HepG2 (cell line): ENCODE results near the gene FIGLA. TPM values are rescaled to one million over a fixed set of nuclear protein-coding genes. Genes with fewer than 3 reads are reported as not detected.
A peak's percentile ranks its signal among the peaks of the same experiment; 100 is the strongest.

Experiments
- ATAC-seq: fragments of 200-7000 bp; cut with Tn5 transposase; 3 replicates; pipeline ENCODE4 v1.9.1; 2020; ENCODE audit warnings: mild to moderate bottlenecking, moderate library complexity
- BruUV-seq: library from RNA; stranded (reverse); fragments of 400-500 nt; replicated peaks from 2 replicates; lab custom pipeline; 2021; lab: Mats Ljungman, UMichigan
- CTCF ChIA-PET: fragments of 300-600 bp; formaldehyde crosslinking; extraction: SDS; loops from one replicate; lab custom pipeline; 2021; ENCODE audit warnings: low total read pairs, inconsistent platforms, low intra/inter-chr PET ratio; lab: Yijun Ruan, JAX
- POLR2A ChIA-PET: fragments of 350-600 bp; sonication (Branson Sonifier 250); formaldehyde crosslinking; loops from one replicate; lab custom pipeline; 2020; ENCODE audit warnings: antibody characterized with exemption, inconsistent platforms; lab: Yijun Ruan, JAX
- DNase-seq: peaks from one replicate; pipeline ENCODE4 v3.0.0-alpha.2; 2015; ENCODE audit warnings: low spot score
- FAIRE-seq: peaks from 3 replicates; lab custom pipeline; 2011; peaks lifted over from hg19 to GRCh38; lab: Jason Lieb, UNC
- H2AFZ ChIP-seq: one replicate; pipeline ENCODE4 v1.6.1; 2011; ENCODE audit warnings: low read length, inconsistent platforms
- H3K27ac ChIP-seq: fragments of 300-600 bp; 3 replicates; pipeline ENCODE4 v1.8.0; 2011; ENCODE audit warnings: mixed run types, mild to moderate bottlenecking, mixed read lengths, low read length, inconsistent platforms; ENCODE audit not compliant: insufficient read depth; ENCODE audit errors: extremely low read length
- H3K27me3 ChIP-seq, 2 experiments: fragments of 200-600 bp in 1 of 2; 2 replicates in 1 of 2; 3 replicates in 1 of 2; pipeline versions ENCODE4 v1.6.0 to v1.8.0; 2011; ENCODE audit warnings: low read length in 2 of 2, mild to moderate bottlenecking in 2 of 2, moderate library complexity in 2 of 2, inconsistent platforms in 1 of 2; ENCODE audit not compliant: insufficient read depth in 2 of 2, control insufficient read depth in 1 of 2
- H3K36me3 ChIP-seq, 2 experiments: fragments of 200-600 bp in 1 of 2; replicated peaks in 1 of 2; 2 replicates in 1 of 2; 3 replicates in 1 of 2; pipeline versions ENCODE4 v1.5.1 to v1.8.0; 2011; ENCODE audit warnings: low read length in 2 of 2, inconsistent platforms in 1 of 2; ENCODE audit not compliant: insufficient read depth in 2 of 2, control insufficient read depth in 1 of 2
- H3K4me1 ChIP-seq: 2 replicates; pipeline ENCODE4 v1.5.1; 2012; ENCODE audit warnings: low read length, inconsistent platforms; ENCODE audit not compliant: insufficient read depth
- H3K4me2 ChIP-seq: 2 replicates; pipeline ENCODE4 v1.6.0; 2011; ENCODE audit warnings: low read depth, low read length, inconsistent platforms
- H3K4me3 ChIP-seq, 3 experiments: fragments of 200-600 bp in 1 of 3; sonication (generic), shearing (Covaris generic) in 1 of 3; replicated peaks in 1 of 3; 2 replicates each; pipeline ENCODE4 v1.5.1; 2011 to 2016; ENCODE audit warnings: low read length in 3 of 3, inconsistent platforms in 2 of 3, low read depth in 2 of 3, mild to moderate bottlenecking in 2 of 3, control low read depth in 1 of 3, mixed read lengths in 1 of 3; ENCODE audit not compliant: insufficient read depth in 1 of 3
- H3K79me2 ChIP-seq: one replicate; pipeline ENCODE4 v1.6.1; 2011; ENCODE audit warnings: low read length, inconsistent platforms; ENCODE audit not compliant: insufficient read depth
- H3K9ac ChIP-seq: 2 replicates; pipeline ENCODE4 v1.6.0; 2011; ENCODE audit warnings: mild to moderate bottlenecking, low read depth, low read length, inconsistent platforms; ENCODE audit not compliant: insufficient read depth
- H3K9me3 ChIP-seq: 2 replicates; pipeline ENCODE4 v1.5.1; 2012; ENCODE audit warnings: mild to moderate bottlenecking, low read length
- H4K20me1 ChIP-seq: 2 replicates; pipeline ENCODE4 v1.6.0; 2011; ENCODE audit warnings: inconsistent platforms, mild to moderate bottlenecking, low read length, moderate library complexity; ENCODE audit not compliant: insufficient read depth
- EHMT2 ChIP-seq: fragments of 200-600 bp; sonication (generic); IDR thresholded peaks from 2 replicates; pipeline ENCODE4 v1.7.0; 2017; ENCODE audit warnings: antibody characterized with exemption, low read depth, low read length, borderline replicate concordance
- GTF3A ChIP-seq: sonication (generic); formaldehyde crosslinking; conservative IDR thresholded peaks from 2 replicates; pipeline ENCODE4 v1.4.0; 2020; ENCODE audit warnings: mild to moderate bottlenecking, missing genetic modification reagents
- TSC22D2 ChIP-seq: sonication (generic); formaldehyde crosslinking; IDR thresholded peaks from 2 replicates; pipeline ENCODE4 v1.5.1; 2020; ENCODE audit warnings: missing genetic modification reagents, mild to moderate bottlenecking, borderline replicate concordance
- ZMYM3 ChIP-seq: sonication (generic); formaldehyde crosslinking; IDR thresholded peaks from 2 replicates; pipeline ENCODE4 v1.5.1; 2020; ENCODE audit warnings: mild to moderate bottlenecking, missing genetic modification reagents
- ZNF629 ChIP-seq: sonication (generic); formaldehyde crosslinking; conservative IDR thresholded peaks from 2 replicates; pipeline ENCODE4 v1.5.0; 2020; ENCODE audit warnings: missing genetic modification reagents
- ZNF687 ChIP-seq: sonication (generic); formaldehyde crosslinking; IDR thresholded peaks from 2 replicates; pipeline ENCODE4 v1.5.1; 2020; ENCODE audit warnings: mild to moderate bottlenecking, missing genetic modification reagents, moderate library complexity
- WGBS: methylation state at CpG from one replicate; pipeline ENCODE4 v1.1.6; 2017; ENCODE audit warnings: low lambda C conversion rate; 5-methylcytosine and 5-hydroxymethylcytosine counted together
- in situ Hi-C: cut with HindIII; loops from 2 replicates; pipeline ENCODE4 v1.10.0; 2017; ENCODE audit warnings: low pct_unique_long_range_greater_than_20kb; ENCODE audit not compliant: extremely low pct_ligation_motif_present
- intact Hi-C: fragments of 100-400 bp; cut with micrococcal nuclease; formaldehyde crosslinking; loops from one replicate; pipeline ENCODE4 v1.10.0; 2022; ENCODE audit not compliant: unreplicated experiment
- polyA plus RNA-seq, 8 experiments: library from polyadenylated mRNA; depleted of rRNA in 3 of 8; stranded (reverse) in 7 of 8; unstranded in 1 of 8; fragments of >200 nt; fragmentation: Illumina TruSeq in 4 of 8; extraction: Trizol in 4 of 8; gene quantifications; 2 replicates each; pipeline versions ENCODE4 v1.2.1 to v1.2.3, GENCODE V29; 2011 to 2016; ENCODE audit warnings: low read depth in 4 of 8, missing spikeins in 1 of 8, mixed read lengths in 1 of 8; ENCODE audit not compliant: insufficient read depth in 1 of 8
- total RNA-seq, 5 experiments: library from RNA; depleted of rRNA; stranded (reverse); fragments of >200 nt; fragmentation: Illumina TruSeq; extraction: Trizol; gene quantifications; 2 replicates each; pipeline ENCODE4 v1.2.3, GENCODE V29; 2016; ENCODE audit warnings: low read depth in 1 of 5

FIGLA gene
- total and polyA plus RNA-seq, 2 of the 13 experiments (the other 11 are each of a cell fraction or from before 2014, with no cell fraction given), result not detected

DNA sequence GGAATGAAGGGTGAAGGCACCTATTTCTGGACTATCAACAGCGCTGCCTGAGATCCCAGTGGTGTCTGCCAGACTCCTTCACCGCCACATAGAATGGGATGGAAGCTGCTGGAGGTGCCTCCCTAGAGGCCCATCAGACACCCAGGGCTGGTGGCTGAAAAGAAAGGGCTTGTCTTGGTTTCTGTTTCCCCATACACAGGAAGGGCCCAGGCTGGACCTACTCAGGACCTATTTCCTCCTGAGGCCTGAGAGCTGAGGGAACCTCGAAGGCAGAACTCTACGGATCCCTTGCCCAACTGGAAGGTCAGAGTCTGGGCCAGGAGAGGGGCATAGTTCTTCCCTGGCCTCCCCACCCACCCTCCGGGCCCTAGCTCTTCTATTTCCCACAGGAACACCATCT is 32.8 kb upstream of the FIGLA start:
- Histone ChIP-seq H4K20me1 (no peaks in the 10 kb centered on the region), H2AFZ (no peak overlapping the region), H3K9me3 (no peaks in the 10 kb centered on the region), H3K79me2 (no peaks in the 10 kb centered on the region), H3K9ac (no peak overlapping the region)
- CTCF ChIA-PET, result no interaction called here
- ATAC-seq, result no peak
- BruUV-seq, result no TSS peak
- in situ Hi-C loops, result no loop called here
- TF ChIP-seq EHMT2 (no peak), GTF3A (0 out of 2 replicates have a peak, but pooled peaks have one; percentile 40)
- TF ChIP-seq, all 625 proteins: peak for 1
- H3K4me3 ChIP-seq, result no peak overlapping the region
- no peaks in the 10 kb centered on the region for H3K36me3 ChIP-seq
- DNase-seq (no peak), FAIRE-seq (no peak)
- H3K4me1 ChIP-seq, result peaks cover 60% of the 10 kb centered on the region
- POLR2A ChIA-PET, result no interaction called here
- 53% methylated on average over 4 of the region's 5 CpGs for WGBS
- H3K27ac ChIP-seq, result no peak overlapping the region
- no peak overlapping the region for H3K4me2 ChIP-seq
- intact Hi-C loops, result no loop called here
- H3K27me3 ChIP-seq, result peaks cover 1 to 11% of the 10 kb centered on the region in 2 experiments; a peak in 2 of 5 replicates

DNA sequence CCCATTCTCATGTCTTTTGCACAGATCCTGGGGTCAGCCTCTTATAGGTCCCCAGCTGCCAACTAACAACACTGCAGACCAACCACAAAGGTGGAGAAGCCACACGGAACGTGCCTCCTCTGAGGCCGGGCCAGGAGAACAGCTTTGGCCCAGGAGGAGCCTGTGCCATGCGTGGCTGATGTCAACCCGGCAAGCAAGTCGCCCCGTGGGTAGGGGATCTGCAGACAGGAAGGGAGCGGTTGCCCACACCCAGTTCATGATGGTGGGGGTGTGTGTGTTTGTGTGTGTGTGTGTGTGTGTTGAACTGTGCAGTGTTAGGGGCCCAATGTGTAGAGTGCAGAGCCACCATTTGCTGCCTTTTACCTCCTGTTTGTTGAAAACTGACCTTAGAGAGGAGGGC is 32.4 kb upstream of the FIGLA start:
- H4K20me1 ChIP-seq, result no peaks in the 10 kb centered on the region
- no peaks in the 10 kb centered on the region for H3K79me2 ChIP-seq
- H3K9me3 ChIP-seq, result no peaks in the 10 kb centered on the region
- TF ChIP-seq ZMYM3 (CRISPR knock-in tag) (no peak), ZNF629 (no peak), ZNF687 (CRISPR knock-in tag) (peak; percentile 28; the same call in 1 of the 2 replicates), TSC22D2 (no peak)
- H3K4me2 ChIP-seq, result no peak overlapping the region
- no peak overlapping the region for H2AFZ ChIP-seq
- in situ Hi-C loops (no loop called here), intact Hi-C loops (no loop called here)
- ChIA-PET CTCF (no interaction called here), POLR2A (no interaction called here)
- H3K27me3 ChIP-seq, result peaks cover 0 to 8% of the 10 kb centered on the region in 2 experiments; a peak in 1 of 5 replicates
- FAIRE-seq, result no peak
- BruUV-seq, result no TSS peak
- H3K4me1 ChIP-seq, result peaks cover 60% of the 10 kb centered on the region
- no peaks in the 10 kb centered on the region for H3K36me3 ChIP-seq
- WGBS, result 50% methylated on average over 8 of the region's 8 CpGs
- H3K27ac ChIP-seq, result no peak overlapping the region
- no peak overlapping the region for H3K4me3 ChIP-seq
- H3K9ac ChIP-seq, result no peak overlapping the region
- ATAC-seq, result no peak
- no peak for DNase-seq
